GM12873 (cell line): ENCODE results near the gene RBM4.

Experiments
- CTCF ChIP-seq: IDR thresholded peaks from 2 replicates; pipeline ENCODE4 v1.5.1; 2012; ENCODE audit warnings: low read depth, mild to moderate bottlenecking, moderate library complexity, low read length, control low read depth; ENCODE audit not compliant: insufficient read depth; ENCODE audit errors: missing control alignments

The RBM4 gene

GRCh38 chr11:66694056-66694410, 55.5 kb downstream of the RBM4 start:
- TF ChIP-seq CTCF, result no peak

- TF ChIP-seq CTCF, result peak; percentile 97
These were observed 56.3 kb downstream of the RBM4 start for GRCh38 chr11:66694732-66695207.
